IPS DF 6.9 (cell line): ENCODE data around the gene FBXW5.

Experiments
- DNase-seq: peaks from one replicate; pipeline ENCODE4 v3.0.0-alpha.2; 2013; ENCODE audit warnings: low read depth, low spot score
- H3K27ac ChIP-seq: one replicate; pipeline ENCODE4 v1.5.1; 2013; ENCODE audit warnings: low read length, control low read depth
- H3K27me3 ChIP-seq: 2 replicates; pipeline ENCODE4 v1.6.1; 2013; ENCODE audit warnings: mild to moderate bottlenecking, low read length; ENCODE audit not compliant: control insufficient read depth, insufficient read depth
- H3K36me3 ChIP-seq: 2 replicates; pipeline ENCODE4 v1.6.1; 2013; ENCODE audit warnings: low read length; ENCODE audit not compliant: control insufficient read depth, insufficient read depth
- H3K4me1 ChIP-seq: 2 replicates; pipeline ENCODE4 v1.6.1; 2013; ENCODE audit warnings: low read length; ENCODE audit not compliant: control insufficient read depth, insufficient read depth
- H3K4me3 ChIP-seq: 2 replicates; pipeline ENCODE4 v1.5.1; 2013; ENCODE audit warnings: mild to moderate bottlenecking, low read length
- H3K9me3 ChIP-seq: 2 replicates; pipeline ENCODE4 v1.6.1; 2013; ENCODE audit warnings: low read length, inconsistent platforms; ENCODE audit not compliant: control insufficient read depth, insufficient read depth
- WGBS: extraction: QIAGEN DNeasy Blood & Tissue Kit; methylation state at CpG from one replicate; pipeline ENCODE4 v1.1.7; 2013; ENCODE audit warnings: mixed read lengths, missing lambda C conversion rate; ENCODE audit not compliant: insufficient read length, insufficient coverage; 5-methylcytosine and 5-hydroxymethylcytosine counted together

FBXW5 gene

DNA sequence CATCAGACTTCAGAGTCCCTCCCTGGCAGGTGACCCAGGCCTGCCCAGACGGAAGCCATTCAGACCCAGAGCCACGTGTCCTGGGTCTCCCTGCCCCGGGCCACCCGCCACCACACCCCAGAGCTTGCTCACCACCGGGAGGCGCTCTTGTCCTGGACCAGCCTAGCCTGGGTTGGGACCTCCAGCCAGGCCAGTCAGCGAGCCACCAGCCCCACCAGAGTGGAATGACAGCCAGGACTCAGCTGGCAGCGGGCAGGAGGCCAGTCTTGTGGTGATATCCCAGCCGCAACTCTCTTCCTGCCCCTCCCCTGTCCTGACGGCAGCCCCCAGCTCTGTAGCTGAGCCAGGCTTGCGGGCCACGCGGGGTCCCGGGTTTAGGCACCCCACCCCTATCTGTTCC lies 31.1 kb upstream of the FBXW5 start:
- no peak overlapping the region for H3K27ac ChIP-seq
- no peak for DNase-seq
- H3K27me3 ChIP-seq, result no peaks in the 10 kb centered on the region
- WGBS, result no CpG with 5 or more reads among the region's 14 CpGs
- H3K36me3 ChIP-seq, result no peaks in the 10 kb centered on the region
- no peak overlapping the region for H3K4me3 ChIP-seq
- peaks cover 2% of the 10 kb centered on the region for H3K4me1 ChIP-seq
- no peaks in the 10 kb centered on the region for H3K9me3 ChIP-seq

DNA sequence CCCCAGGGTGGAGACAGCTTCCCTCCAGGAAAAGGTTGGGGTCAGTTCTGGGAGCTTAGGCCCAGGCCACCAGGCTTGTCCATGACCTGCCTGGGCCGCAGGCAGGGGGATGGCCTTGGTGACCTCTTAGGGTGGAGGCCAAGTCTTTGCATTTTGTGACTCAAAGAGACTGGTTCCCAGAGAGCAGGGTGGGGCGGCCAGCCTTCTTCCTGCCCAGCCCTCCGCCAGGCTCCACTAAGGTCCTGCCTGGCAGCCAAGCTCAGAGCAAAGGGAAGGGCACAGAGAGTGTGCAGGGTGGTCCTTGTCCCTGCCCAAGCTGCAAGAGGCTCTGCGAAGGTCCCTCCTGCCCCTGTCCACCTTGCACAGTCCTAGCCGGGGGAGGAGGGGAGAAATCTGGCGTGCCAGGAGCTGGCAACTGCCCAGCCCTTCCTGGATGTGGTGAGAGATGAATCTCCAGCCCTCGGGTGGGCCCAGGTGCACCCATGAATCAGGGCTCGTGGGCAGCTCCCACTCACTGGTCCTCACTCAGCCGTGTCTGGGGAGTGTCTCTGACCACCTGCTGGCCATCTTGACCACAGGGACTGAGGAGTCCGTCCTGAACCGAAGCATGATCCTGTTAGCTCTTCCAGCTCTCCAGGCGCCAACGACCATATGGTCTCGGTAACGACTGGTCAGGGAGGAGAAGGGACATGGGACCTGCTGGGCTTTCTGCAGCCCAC lies 30.4 kb upstream of the FBXW5 start:
- Histone ChIP-seq H3K27me3 (no peaks in the 10 kb centered on the region), H3K4me1 (peaks cover 2% of the 10 kb centered on the region), H3K4me3 (no peak overlapping the region), H3K9me3 (no peaks in the 10 kb centered on the region), H3K27ac (no peak overlapping the region), H3K36me3 (no peaks in the 10 kb centered on the region)
- no peak for DNase-seq
- no CpG with 5 or more reads among the region's 15 CpGs for WGBS

DNA sequence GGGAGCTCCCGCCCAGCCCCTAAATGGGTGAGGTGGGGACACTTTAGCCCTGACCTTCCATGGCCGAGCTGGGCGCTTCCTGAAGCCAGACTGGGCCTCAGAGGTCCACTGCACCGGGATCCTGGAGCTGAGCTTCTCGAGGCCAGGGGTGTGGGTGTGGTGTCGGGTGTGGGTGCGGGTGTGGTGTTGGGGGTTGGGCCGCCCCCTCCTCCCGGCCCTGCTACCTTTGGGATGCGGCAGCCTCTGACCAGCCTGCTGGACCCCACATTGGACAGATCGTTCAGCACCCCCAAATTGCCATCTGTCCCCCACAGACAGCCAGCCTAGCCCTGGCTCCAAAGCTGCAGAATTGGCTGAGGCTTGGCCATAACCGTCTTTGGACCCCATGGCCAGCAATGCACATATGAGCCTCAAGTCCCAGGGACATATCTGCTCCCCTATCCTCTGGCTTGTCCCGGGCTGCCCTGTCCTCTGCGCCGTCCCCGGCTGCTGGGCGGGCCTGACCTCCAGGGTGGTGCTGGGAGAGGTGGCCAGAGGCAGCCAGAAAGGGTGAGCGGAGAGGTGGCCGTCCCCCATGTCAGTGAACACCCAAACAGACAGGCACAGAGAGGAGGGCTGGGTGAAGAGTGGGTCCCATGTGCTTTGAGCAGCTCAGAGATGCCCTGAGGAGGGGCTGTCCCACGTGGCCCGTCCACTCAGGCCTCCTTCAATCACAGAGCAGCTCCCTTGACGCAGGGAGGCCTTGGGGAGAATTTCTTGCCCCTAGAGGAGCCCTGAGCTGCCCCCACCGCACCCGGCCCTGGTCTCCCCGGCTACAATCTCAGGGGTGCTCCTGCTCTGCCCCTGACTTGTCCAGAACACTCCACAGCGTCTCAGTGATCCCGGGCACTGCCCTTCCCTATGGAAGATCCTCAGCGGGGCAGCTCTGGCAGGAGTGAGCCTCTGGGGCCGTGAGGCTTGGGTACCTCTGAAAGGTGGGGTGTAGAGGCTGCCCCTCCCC lies 29.4 kb upstream of the FBXW5 start:
- WGBS, result no CpG with 5 or more reads among the region's 29 CpGs
- no peaks in the 10 kb centered on the region for H3K27me3 ChIP-seq
- H3K27ac ChIP-seq, result no peak overlapping the region
- no peaks in the 10 kb centered on the region for H3K36me3 ChIP-seq
- H3K4me3 ChIP-seq, result no peak overlapping the region
- DNase-seq, result no peak
- H3K4me1 ChIP-seq, result peaks cover 2% of the 10 kb centered on the region
- no peaks in the 10 kb centered on the region for H3K9me3 ChIP-seq

DNA sequence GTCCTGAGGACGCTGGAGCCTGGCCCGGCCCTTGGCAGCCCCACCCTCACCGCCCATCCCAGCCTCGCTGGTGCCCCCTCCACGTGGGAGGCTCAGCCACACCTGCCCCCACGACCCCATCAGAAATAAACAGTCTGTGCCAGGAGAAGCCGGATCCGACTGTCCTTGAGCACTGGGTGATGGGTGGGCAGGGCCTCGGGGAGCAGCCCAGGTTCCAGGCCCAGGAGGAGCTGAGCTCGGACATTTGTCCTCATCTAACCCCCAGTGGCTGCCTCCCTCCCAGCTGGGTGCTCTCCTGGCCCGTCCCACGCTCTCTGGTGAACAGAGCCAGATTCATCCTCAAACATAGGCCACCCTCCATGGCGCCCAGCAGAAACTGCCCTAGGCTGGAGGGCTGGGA lies 28.2 kb upstream of the FBXW5 start:
- Histone ChIP-seq H3K9me3 (no peaks in the 10 kb centered on the region), H3K4me1 (peaks cover under 1% of the 10 kb centered on the region), H3K4me3 (no peak overlapping the region), H3K27ac (no peak overlapping the region), H3K27me3 (no peaks in the 10 kb centered on the region), H3K36me3 (no peaks in the 10 kb centered on the region)
- DNase-seq, result no peak
- WGBS, result no CpG with 5 or more reads among the region's 13 CpGs

DNA sequence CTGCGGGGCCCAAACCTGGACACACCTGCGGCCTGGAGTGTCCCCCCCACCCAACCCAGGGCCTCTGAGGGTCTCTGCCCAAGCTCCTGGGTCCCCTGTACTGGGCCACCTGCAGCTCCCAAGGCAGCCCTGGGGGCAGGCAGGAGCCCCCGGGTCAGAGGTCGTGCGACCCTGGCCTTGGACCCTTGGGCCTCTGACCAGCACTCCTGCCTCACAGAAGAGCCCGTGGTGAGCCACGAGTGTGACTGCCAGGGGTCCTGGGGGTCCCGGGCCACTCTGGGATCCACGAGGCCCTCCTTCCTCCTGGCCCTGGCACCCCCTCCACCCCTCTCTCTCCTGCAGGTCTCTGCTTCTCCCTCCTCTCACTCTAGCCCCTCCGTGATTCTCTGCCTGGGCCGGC lies 27.8 kb upstream of the FBXW5 start:
- WGBS, result no CpG with 5 or more reads among the region's 11 CpGs
- Histone ChIP-seq H3K9me3 (no peaks in the 10 kb centered on the region), H3K4me3 (no peak overlapping the region), H3K27me3 (no peaks in the 10 kb centered on the region), H3K27ac (no peak overlapping the region), H3K4me1 (no peaks in the 10 kb centered on the region; the same call in 1 of the 2 replicates), H3K36me3 (no peaks in the 10 kb centered on the region)
- DNase-seq, result no peak

DNA sequence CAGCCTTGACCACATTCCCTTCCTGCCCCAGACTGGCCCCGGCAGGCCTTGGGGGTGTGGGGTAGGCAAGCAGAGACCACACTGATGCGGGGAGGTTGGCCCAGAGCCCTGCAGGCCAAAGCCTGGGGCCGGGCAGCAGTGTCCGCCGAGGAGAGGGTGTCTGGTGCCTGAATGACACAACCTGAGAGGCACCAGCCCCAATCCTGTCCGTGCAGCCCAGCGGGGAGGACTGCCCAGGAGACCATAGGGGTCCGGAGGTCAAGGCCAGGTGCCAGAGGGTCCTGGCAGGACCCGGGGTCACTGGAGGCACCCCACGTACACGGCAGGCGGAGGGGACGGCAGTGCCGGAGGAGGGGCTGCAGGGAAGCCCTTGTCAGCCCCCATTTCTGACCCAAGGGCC lies 27.2 kb upstream of the FBXW5 start:
- no peak for DNase-seq
- Histone ChIP-seq H3K4me1 (no peaks in the 10 kb centered on the region), H3K27me3 (no peaks in the 10 kb centered on the region), H3K9me3 (no peaks in the 10 kb centered on the region), H3K36me3 (no peaks in the 10 kb centered on the region), H3K4me3 (no peak overlapping the region), H3K27ac (no peak overlapping the region)
- no CpG with 5 or more reads among the region's 14 CpGs for WGBS

DNA sequence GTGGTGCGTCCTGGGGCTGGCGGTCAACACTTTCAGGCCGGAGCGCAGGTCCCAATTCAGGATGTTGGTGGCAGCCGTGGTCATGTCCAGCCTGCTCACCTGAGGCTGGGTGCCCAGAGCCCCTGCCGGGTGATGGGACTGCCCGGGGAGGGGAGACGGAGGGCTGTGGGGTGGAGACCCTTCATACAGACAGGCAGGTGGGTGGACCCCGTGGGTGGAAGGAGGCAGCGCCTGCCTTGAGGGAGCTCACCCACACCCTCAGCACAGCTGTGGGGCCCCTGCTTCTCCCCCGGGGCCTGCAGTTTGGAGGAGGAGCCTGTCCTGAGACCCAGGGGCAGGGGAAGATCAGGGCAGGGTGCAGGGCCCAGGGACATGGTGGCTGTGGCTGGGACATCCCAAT lies 25.8 kb upstream of the FBXW5 start:
- no peak for DNase-seq
- H3K9me3 ChIP-seq, result no peaks in the 10 kb centered on the region
- H3K4me3 ChIP-seq, result no peak overlapping the region
- H3K4me1 ChIP-seq, result peaks cover 5% of the 10 kb centered on the region; the same call in 1 of the 2 replicates
- H3K27ac ChIP-seq, result no peak overlapping the region
- no CpG with 5 or more reads among the region's 11 CpGs for WGBS
- no peaks in the 10 kb centered on the region for H3K27me3 ChIP-seq
- no peaks in the 10 kb centered on the region for H3K36me3 ChIP-seq

DNA sequence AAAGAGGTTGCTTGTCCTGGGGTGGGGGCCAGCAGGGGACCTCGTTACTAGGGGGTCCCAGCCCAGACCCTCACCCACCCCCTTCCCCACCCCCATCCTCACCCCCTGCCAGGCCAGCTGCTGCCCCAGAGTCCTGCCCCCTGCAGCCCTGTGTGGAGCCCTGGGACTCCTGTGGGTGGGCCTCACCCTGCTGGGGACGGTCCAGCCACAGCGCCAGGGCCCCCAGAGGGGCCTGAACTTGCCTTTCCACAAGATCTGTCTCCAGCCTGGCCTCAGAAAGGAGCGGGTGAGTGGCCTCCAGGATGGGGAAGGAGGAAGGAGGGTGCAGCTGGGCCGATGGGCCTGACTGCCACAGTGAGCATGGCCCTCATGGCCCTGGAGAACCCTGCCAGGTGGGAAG lies 25.2 kb upstream of the FBXW5 start:
- Histone ChIP-seq H3K4me3 (no peak overlapping the region), H3K27ac (no peak overlapping the region), H3K4me1 (peaks cover 5% of the 10 kb centered on the region; the same call in 1 of the 2 replicates), H3K27me3 (no peaks in the 10 kb centered on the region), H3K36me3 (no peaks in the 10 kb centered on the region), H3K9me3 (no peaks in the 10 kb centered on the region)
- DNase-seq, result no peak
- no CpG with 5 or more reads among the region's 5 CpGs for WGBS

DNA sequence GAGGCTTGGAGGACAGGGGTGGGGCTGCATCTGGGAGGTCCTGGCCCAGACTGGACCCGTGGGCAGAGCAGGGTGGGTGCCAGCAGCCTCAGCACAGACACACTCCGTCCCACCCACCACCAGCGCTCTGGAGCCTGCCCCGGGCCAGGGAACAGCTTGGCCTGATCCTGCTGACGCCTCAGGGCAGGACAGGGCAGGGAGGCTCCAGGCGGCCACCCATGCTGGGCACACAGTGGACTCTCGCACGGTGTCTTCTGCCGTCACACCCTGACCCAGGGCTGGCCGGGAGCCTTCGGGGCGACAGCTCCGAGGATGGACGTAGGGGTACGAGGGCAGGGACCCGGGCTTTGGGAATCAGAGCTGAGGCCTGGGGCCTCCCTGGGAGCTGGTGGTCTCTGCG lies 24.6 kb upstream of the FBXW5 start:
- no peak for DNase-seq
- H3K4me3 ChIP-seq, result no peak overlapping the region
- no peaks in the 10 kb centered on the region for H3K27me3 ChIP-seq
- H3K36me3 ChIP-seq, result no peaks in the 10 kb centered on the region
- no peak overlapping the region for H3K27ac ChIP-seq
- peaks cover 5% of the 10 kb centered on the region; the same call in 1 of the 2 replicates for H3K4me1 ChIP-seq
- WGBS, result no CpG with 5 or more reads among the region's 17 CpGs
- no peaks in the 10 kb centered on the region for H3K9me3 ChIP-seq

DNA sequence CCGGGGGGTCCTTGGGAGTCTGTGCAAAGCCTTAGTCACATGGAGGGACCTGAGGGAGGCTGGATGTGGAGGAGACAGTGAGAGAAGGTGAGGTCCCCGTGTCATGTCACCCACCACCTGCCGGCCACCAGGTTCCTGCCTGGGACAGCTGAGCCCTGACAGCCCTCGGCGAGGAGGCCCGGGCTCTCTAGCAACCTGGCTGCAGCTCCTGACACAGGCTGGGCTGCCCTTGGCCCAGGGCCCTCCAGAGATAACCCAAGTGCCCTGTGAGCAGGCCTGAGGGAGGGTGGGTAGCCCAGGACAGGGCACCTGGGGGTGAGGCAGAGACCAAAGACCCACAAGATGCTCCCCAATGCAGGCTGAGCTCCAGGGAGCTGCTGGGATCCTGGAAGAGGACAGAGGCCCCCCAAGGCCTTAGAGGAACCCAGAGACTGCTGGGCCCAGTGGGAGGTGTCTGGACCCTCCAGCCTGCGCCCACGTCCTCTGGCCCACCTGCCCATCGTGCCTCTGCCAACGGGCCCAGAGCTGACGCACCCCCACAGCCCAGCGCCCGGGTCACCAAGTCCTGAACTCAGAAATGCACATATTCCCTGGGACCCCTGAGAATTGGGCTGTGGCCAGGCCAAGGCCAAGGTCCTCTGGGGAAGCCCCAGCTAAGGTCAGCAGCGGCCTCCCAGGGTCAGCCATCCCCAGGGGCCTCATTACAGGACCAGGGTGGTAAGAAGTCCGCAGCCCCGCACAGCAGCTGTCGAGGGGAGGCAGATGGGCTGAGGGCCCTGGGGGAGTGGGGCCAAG lies 24.0 kb upstream of the FBXW5 start:
- no peak overlapping the region for H3K4me3 ChIP-seq
- no peaks in the 10 kb centered on the region for H3K27me3 ChIP-seq
- no peaks in the 10 kb centered on the region for H3K9me3 ChIP-seq
- peaks cover 5% of the 10 kb centered on the region; the same call in 1 of the 2 replicates for H3K4me1 ChIP-seq
- no peaks in the 10 kb centered on the region for H3K36me3 ChIP-seq
- DNase-seq, result no peak
- H3K27ac ChIP-seq, result no peak overlapping the region
- WGBS, result no CpG with 5 or more reads among the region's 17 CpGs
